Epithelial cell of proximal tubule (primary cell): ENCODE measurements around the gene AGPAT2. TPM values are rescaled to one million over a fixed set of nuclear protein-coding genes. Genes with fewer than 3 reads are reported as not detected.

Experiments used
- DNase-seq: peaks from one replicate; pipeline ENCODE4 v3.0.0-alpha.2; 2011; ENCODE audit warnings: low read depth
- H3K4me3 ChIP-seq: 2 replicates; pipeline ENCODE4 v1.5.1; 2011; ENCODE audit warnings: low read depth, mild to moderate bottlenecking, low read length
- total RNA-seq: library from RNA; depleted of rRNA; stranded (reverse); fragments of >200 nt; gene quantifications from 2 replicates; pipeline ENCODE4 v1.2.3, GENCODE V29; 2015
- TF ChIP-seq, protein P1 (sequence below): conservative IDR thresholded peaks from 2 replicates; pipeline ENCODE4 v1.5.1; 2012; ENCODE audit warnings: low read depth, mild to moderate bottlenecking, low read length

The AGPAT2 gene
- total RNA-seq, 1 donor from 2014 or later, result 40.5 TPM

DNA sequence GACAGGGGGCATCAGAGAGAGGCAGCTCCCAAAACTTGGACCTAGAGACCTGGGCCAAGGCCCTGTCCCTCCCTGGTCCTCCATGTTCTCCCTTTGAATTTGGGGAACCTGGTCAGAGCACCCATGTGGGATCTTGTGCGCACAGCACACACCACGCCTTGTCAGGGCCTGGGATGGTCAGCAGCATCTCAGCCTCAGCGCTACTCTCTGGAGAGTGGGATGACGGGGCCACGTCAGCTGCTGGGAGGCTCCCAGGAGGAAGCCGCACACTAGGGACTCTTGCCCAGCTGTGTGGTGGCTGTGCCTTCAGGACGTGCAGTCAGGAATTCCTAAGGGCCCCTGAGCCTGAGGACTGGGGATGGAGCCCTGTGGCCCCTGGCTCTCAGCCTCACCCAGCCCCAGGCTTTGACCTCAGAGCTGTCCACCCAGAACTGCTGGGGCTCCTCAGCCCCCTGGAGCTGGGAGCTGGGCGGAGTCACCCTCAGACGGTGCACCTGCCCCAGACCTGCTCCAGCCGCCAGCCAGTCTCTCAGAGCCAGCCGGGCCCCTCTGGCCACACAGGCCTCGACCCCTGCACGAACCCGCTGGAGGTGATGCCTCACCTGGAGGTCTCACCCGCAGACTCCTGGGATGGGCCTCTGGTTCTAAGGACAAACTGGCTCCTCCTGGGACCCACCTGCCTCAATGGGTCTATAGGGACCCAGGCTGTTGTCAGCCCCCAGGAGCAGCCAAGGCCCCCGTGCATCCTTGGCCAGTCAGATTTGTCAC is 62.9 kb downstream of the AGPAT2 start:
- H3K4me3 ChIP-seq, result no peak overlapping the region
- DNase-seq, result no peak
- TF ChIP-seq, protein P1, sequence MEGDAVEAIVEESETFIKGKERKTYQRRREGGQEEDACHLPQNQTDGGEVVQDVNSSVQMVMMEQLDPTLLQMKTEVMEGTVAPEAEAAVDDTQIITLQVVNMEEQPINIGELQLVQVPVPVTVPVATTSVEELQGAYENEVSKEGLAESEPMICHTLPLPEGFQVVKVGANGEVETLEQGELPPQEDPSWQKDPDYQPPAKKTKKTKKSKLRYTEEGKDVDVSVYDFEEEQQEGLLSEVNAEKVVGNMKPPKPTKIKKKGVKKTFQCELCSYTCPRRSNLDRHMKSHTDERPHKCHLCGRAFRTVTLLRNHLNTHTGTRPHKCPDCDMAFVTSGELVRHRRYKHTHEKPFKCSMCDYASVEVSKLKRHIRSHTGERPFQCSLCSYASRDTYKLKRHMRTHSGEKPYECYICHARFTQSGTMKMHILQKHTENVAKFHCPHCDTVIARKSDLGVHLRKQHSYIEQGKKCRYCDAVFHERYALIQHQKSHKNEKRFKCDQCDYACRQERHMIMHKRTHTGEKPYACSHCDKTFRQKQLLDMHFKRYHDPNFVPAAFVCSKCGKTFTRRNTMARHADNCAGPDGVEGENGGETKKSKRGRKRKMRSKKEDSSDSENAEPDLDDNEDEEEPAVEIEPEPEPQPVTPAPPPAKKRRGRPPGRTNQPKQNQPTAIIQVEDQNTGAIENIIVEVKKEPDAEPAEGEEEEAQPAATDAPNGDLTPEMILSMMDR, result no peak

DNA sequence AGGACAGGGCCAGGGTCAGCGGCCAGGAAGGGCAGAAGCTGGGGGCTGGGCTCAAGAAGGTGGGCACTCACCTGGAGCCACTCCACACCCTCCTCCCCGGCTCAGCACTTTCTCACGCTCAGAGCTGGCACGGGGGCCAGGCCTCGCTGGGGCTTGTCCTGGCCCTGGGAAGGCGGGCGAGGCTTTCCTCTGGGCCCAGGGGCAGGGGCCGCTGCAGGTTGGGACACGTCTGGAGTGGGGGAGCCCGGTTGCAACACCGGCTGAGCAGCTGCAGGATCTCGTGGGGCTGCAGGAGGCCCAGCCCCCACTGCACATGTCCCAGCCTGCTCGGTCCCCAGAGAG is 63.4 kb downstream of the AGPAT2 start:
- H3K4me3 ChIP-seq, result no peak overlapping the region
- no peak for DNase-seq
- TF ChIP-seq, protein P1, result no peak

Other genes starting within 250 kb of the AGPAT2 start
- gene INPP5E, start 247.6 kb downstream of the AGPAT2 start, total RNA-seq, result 20.3 and 21.1 TPM in 2 replicates
- 36.4 and 41.7 TPM in 2 replicates for gene SEC16A, start 204.4 kb downstream of the AGPAT2 start, total RNA-seq
- 17.1 and 39.7 TPM in 2 replicates for gene NOTCH1, start 141.4 kb downstream of the AGPAT2 start, total RNA-seq
- gene EGFL7, start 24.5 kb downstream of the AGPAT2 start, total RNA-seq, result 15.6 and 35.0 TPM in 2 replicates
- gene DIPK1B, start 25.1 kb upstream of the AGPAT2 start, total RNA-seq, result 11.4 and 20.3 TPM in 2 replicates
- not detected in 2 replicates for gene LCN10, start 55.5 kb upstream of the AGPAT2 start, total RNA-seq
- gene LCN6, start 61.1 kb upstream of the AGPAT2 start, total RNA-seq, result not detected in 2 replicates
- not detected in 2 replicates for gene LCN8, start 70.8 kb upstream of the AGPAT2 start, total RNA-seq
- not detected in 2 replicates for gene LCN15, start 77.1 kb upstream of the AGPAT2 start, total RNA-seq
- 90.4 and 108 TPM in 2 replicates for gene TMEM141, start 103.9 kb upstream of the AGPAT2 start, total RNA-seq
- gene CCDC183, start 108.9 kb upstream of the AGPAT2 start, total RNA-seq, result 0.06 TPM in 1 of 2 replicates, not detected in the other
- 114 and 160 TPM in 2 replicates for gene RABL6, start 120.5 kb upstream of the AGPAT2 start, total RNA-seq
- gene AJM1, start 155.0 kb upstream of the AGPAT2 start, total RNA-seq, result 0.51 and 2.2 TPM in 2 replicates
- 101 and 114 TPM in 2 replicates for gene PHPT1, start 162.0 kb upstream of the AGPAT2 start, total RNA-seq
- 1.2 and 4.8 TPM in 2 replicates for gene MAMDC4, start 164.9 kb upstream of the AGPAT2 start, total RNA-seq
- 403 and 419 TPM in 2 replicates for gene EDF1, start 178.9 kb upstream of the AGPAT2 start, total RNA-seq
- gene TRAF2, start 199.1 kb upstream of the AGPAT2 start, total RNA-seq, result 21.0 and 26.1 TPM in 2 replicates